Measurements from ENCODE around the gene GP2. TPM values are rescaled to one million over a fixed set of nuclear protein-coding genes. Genes with fewer than 3 reads are reported as not detected.

The GP2 gene
- polyA plus RNA-seq, 1 donor, result 7.0 TPM

DNA sequence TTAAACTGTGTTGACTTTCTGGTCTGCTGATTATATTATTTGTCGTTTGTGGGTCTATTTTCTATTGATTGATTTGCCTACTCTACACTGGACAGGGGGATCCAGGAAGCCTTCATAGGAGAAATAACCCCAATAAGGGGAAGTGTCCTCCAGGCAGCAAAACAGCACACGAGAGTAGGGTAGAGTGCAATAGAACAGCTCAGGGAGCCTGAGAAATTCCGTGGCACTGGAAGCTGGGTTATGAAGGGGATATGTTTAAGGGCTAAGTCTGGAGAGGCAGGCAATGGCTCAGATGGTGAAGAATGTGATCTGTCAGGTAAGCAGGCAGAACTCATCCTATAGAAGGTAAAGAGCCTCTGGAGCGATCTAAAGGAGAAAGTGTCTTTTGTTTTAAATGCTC lies 20.9 kb downstream of the GP2 start:
- DNase-seq, result no peak

DNA sequence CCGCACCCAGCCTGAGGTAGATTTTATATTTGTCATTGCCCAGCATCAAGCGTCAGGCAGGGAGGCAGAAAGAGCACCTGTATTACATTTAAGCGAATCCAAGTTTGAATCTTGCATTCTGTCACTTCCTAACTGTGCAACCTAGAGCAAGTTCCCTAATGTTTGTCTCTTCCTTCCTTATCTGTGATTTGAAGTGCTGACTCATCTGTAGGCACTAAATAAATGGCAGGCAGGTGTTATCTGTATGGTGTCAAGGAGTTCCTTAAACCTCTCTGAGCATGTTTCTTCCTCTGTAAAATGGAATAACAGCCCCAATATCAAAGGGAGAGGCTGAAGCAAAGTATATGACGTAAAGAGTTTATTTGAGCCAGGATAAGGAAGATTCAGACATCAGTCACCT lies 24.3 kb downstream of the GP2 start:
- DNase-seq, result no peak

- DNase-seq, result no peak
These were observed 24.9 kb downstream of the GP2 start for GRCh38 chr16:20302389-20302788.

DNA sequence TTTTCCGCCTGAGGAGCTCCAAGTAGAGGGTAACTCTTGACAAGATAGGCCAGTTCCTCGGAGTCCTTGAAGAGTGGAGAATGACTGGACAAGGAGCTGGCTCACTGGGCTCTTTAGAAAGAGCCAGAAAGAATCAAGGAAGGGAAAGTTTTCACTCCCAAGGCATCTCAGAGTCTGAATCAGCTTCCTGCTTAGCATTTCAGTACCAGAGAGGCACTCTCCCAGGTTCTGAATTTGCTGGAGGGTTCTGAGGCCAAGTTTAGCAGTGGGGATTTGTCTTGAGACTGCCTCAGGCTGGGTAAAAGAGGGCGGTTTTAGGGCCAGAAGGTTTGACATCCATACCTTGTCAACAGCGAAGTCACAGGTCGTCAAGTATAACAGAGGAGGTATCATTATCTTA lies 25.5 kb downstream of the GP2 start:
- no peak for DNase-seq

DNA sequence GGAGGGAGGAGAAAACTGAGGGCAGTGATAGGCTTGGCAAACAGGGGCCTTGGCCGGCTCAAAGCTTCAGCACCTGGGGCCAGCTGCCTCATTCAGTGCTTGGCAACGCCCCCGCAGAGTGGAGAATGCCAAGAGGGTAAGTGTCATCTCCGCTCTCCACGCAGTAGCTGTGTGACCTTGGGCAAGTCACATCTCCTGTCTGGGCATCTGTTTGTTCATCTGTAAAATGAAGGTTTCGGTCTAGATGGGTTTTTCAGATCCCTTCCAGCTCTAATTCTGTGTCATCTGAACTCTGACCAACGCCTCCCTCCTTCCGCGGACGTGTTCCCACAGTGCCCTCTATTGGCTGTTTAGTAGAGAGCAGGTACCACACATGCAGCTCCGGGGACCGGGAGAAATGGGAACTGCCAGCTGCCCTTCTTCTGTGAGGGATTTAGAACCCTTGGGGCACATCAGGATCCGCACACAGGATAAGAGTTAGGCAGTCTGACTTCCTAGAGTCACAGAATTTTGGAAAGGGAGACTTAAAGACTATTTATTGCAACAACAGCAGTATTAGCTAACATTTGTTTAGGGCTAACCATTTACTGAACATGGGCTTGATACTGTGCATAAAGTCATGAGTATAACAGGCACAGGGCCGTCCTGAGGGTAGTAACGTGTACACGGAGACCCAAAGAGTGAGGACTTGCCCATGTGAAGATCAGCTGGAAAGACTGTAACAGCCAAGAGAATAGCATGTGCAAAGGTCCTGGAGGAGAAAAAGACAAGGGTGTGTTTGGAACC lies 26.8 kb downstream of the GP2 start:
- DNase-seq, result peak; percentile 38

DNA sequence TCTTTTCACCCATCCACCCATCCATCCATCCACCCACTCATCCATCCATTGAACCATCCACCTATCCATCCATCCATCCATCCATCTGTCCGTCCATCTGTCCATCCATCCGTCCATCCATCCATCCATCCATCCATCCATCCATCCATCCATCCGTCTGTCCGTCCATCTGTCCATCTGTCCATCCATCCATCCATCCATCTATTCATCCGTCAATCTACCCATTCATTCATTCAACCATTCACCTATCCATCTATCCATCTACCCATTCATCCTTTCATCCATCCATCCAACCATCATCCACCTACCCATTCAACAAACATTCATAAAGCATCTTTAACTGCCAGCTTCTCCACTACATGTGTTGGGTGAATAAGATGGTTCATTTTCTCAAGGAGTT lies 28.9 kb downstream of the GP2 start:
- no peak for DNase-seq

DNA sequence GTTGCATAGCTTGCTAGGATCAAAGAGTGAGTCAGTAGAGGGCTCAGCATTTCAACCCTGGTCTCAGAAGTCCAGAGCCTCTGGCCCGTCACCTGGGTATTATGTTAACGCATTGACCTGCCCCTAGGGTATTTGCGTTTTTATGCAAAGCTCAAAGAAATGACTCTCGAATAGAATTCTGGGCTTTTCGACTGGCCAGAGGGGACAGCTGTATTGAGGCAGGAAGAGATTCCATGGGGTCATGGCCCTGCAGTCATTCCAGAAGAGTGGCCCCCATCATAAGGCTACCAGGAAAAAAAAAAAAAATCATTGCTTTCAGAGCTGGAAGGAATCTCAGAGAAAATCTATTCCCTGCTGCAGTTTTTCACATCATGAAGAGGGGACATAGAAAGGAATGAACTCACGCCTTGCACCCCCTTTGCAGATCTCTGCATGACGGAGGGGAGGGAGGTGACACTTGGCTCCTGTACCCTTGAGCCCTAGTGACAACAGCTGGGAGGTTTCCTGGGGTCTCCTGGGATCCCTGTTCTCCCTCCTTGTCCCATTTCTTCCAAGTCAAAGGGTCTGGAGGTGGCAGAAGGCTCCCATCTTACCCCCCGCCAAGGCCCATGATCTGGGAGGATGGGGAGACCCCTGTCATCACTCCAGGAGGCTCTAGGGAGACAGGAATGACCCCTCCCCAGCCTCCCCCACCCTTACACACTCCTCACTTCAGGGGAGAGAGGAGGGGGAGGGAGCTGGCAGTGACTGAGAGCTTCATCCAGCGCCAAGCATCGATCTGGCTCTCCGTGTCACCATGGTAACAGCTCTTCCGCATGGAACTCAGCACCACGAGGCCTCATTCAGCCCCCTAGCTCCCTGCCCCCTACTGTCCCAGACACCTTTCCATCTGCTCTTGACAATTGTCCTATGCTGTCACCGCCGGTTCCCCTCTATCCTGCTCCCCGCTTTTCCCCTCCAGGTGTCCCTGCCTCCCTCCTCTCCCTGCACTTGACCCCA lies 35.8 kb downstream of the GP2 start:
- DNase-seq, result no peak

DNA sequence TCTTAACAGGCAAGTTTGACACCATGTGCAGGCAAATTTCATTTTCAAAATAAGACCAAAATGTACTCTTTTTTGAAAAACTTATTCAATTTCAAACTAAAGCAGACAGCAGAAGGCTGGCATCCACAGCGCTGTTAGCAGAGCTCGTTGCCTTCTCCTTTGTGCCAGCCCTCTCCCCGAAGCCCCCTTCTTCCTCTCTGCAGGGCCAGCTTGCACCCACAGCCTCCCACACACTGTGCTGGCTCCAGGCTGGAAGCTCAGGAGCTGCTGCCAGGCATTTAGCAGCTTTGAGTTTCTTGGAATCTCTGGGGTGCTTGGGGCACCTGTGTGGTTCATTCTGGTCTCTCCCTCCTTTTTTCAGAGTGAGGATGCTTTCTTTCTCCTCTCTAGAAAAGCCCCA lies 37.7 kb downstream of the GP2 start:
- no peak for DNase-seq

GRCh38 chr16:20285993-20286499 lies 41.3 kb downstream of the GP2 start:
- no peak for DNase-seq

DNA sequence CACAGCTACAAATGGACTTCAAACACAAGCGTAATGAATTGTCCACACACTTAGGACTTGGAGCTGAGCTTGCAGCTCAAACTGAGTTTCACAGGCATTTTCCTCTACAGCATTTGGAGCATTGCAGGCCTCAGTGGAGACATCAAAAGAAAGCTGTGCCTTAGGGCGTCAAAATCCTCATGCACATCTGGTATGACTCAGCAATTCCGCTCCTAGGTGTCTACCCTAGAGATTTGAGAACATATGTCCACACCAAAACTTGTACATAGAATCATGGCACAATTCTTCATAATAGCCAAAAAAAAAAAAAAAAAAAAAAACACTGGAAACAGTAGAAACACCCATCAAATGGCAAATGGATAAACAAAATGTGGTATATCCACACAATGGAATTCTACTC lies 47.1 kb downstream of the GP2 start:
- DNase-seq, result no peak

DNA sequence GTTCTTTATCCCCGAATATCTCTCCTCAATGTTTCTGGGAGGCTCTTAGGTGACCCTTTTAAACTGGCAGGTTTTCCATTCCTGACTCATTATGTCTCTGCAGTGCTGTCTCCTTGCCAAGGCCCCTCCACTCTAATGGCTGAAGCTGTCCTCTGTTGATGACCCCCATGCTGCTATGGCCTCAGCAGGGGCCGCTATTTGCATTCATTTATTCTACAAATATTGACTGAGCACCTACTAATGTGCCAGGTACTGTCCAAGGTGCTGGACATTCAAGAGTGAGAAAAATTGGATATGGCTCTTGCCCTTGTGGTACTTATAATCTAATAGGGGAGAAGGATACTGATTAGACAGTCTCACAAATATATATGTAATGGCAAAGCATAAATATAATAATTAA lies 55.4 kb downstream of the GP2 start:
- no peak for DNase-seq

DNA sequence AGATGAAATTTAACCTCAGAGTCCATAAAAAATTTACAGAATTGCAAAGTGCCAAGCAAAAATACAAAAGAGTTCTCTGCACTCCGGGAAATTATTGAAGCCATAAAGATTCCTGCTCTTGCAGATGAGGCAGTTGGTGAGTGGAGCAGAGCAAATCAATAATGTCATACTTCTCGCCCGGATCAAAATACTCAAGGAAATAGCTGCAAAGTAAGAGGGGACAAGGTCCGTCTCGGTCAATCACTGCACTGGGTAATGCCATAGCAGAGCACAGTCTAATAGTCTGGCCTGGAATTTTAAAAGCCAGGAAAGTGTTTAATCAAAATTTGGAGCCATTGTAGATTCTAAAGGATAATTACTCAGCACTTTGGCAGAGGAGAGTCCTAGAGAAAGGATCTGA lies 58.9 kb downstream of the GP2 start:
- DNase-seq, result no peak

DNA sequence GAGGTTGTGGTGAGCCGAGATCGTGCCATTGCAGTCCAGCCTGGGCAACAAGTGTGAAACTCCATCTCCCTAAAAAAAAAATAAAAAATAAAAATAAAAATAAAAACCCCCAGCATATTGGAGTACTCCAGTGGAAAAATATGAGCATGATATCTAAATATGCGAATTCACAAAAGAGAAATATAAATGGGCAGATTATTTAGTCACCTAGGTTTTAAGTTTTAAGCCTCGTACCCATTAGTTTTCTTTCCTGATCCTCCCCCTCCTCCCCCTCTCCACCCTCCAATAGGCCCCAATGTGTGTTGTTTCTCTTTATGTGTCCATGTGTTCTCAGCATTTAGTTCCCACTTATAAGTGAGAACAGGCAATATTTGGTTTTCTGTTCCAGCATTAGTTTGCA lies 62.3 kb downstream of the GP2 start:
- DNase-seq, result no peak

GRCh38 chr16:20263138-20263855 lies 64.0 kb downstream of the GP2 start:
- DNase-seq, result no peak

DNA sequence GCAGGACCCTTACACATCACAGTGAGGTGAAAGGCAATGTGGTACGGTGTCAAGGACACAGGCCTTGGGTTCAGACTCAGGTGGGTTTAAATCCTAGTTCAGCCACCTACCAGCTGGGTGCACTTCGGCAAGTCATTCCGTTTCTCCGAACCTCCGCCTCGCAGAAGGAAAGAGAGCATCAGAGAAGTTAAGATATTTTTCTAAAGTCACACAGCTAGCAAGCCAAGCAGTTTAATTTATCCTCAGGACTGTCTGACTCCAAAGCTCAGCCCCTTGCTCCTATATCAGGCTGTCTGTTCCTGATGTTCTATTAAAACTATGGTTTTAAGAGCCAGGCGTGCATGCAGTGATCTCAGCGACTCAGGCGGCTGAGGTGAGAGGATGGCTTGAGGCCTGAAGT lies 65.1 kb downstream of the GP2 start:
- DNase-seq, result no peak

DNA sequence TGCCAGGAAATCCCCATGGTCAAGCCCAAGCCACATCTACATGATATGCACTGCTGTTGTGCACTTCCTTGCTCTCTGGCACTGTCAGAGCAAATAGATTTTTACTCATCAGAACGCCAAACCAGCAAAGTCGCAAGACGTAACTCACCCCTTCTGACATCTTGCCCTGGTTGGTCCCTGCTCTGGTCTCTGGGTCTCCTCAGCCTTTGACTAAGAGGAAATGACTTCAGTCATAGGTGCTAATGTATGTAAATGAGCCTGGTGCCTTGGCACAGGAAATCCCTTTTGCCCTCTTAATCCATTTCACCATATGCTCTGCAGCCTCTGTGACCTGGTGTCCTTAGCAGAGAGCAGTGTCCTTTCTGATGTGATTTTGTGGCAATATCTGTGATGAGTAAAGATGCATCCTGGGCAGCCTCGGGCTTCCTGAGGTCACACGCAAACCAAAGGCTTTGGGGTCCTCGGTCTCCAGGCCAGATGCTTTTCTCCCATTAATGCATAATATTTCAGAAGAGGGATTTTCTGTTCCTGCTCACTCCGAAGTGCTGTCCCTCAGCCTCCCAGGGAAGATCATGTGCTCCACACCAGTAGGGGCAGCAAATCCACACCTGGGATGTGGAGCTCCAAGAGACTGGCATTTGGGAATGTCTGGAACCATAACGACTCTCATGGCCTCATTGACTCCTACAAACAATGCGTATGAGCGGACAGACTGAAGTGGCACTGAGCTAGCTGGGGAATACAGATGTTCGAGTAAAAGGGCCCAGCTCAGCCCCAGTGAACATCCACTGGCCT lies 66.9 kb downstream of the GP2 start:
- DNase-seq, result no peak

Other genes starting within 250 kb of the GP2 start
- 163 TPM for gene UMOD, start 25.2 kb upstream of the GP2 start, polyA plus RNA-seq (ENCODE audit: insufficient read length)
- gene PDILT, start 77.2 kb upstream of the GP2 start, polyA plus RNA-seq (ENCODE audit: insufficient read length), result 0.33 TPM
- gene ACSM5, start 82.0 kb upstream of the GP2 start, polyA plus RNA-seq (ENCODE audit: insufficient read length), result 4.9 TPM
- gene ACSM2A, start 124.0 kb upstream of the GP2 start, polyA plus RNA-seq (ENCODE audit: insufficient read length), result 88.7 TPM
- gene ACSM2B, start 248.9 kb upstream of the GP2 start, polyA plus RNA-seq (ENCODE audit: insufficient read length), result 75.9 TPM